GM12873 (cell line): ENCODE data around the gene EAPP.

Source experiments
- CTCF ChIP-seq: IDR thresholded peaks from 2 replicates; pipeline ENCODE4 v1.5.1; 2012; ENCODE audit warnings: low read depth, mild to moderate bottlenecking, moderate library complexity, low read length, control low read depth; ENCODE audit not compliant: insufficient read depth; ENCODE audit errors: missing control alignments

Gene EAPP

GRCh38 chr14:34496679-34497513 lies 42.6 kb downstream of the EAPP start:
- no peak for TF ChIP-seq CTCF

- no peak for TF ChIP-seq CTCF
Observed at GRCh38 chr14:34496007-34496678, 43.4 kb downstream of the EAPP start.

- TF ChIP-seq CTCF, result no peak
Observed at GRCh38 chr14:34489324-34489723, 50.2 kb downstream of the EAPP start.

GRCh38 chr14:34488528-34488927 lies 51.0 kb downstream of the EAPP start:
- TF ChIP-seq CTCF, result no peak

GRCh38 chr14:34484726-34485125 lies 54.8 kb downstream of the EAPP start:
- no peak for TF ChIP-seq CTCF

- TF ChIP-seq CTCF, result no peak
Observed at GRCh38 chr14:34482463-34482862, 57.0 kb downstream of the EAPP start.

- TF ChIP-seq CTCF, result no peak
Observed at GRCh38 chr14:34479694-34480093, 59.8 kb downstream of the EAPP start.
